GM12873 (cell line): ENCODE results near the gene SERP1.

Source experiments
- TF ChIP-seq, protein P1 (sequence below): IDR thresholded peaks from 2 replicates; pipeline ENCODE4 v1.5.1; 2012; ENCODE audit warnings: low read depth, mild to moderate bottlenecking, moderate library complexity, low read length, control low read depth; ENCODE audit not compliant: insufficient read depth; ENCODE audit errors: missing control alignments

The SERP1 gene

DNA sequence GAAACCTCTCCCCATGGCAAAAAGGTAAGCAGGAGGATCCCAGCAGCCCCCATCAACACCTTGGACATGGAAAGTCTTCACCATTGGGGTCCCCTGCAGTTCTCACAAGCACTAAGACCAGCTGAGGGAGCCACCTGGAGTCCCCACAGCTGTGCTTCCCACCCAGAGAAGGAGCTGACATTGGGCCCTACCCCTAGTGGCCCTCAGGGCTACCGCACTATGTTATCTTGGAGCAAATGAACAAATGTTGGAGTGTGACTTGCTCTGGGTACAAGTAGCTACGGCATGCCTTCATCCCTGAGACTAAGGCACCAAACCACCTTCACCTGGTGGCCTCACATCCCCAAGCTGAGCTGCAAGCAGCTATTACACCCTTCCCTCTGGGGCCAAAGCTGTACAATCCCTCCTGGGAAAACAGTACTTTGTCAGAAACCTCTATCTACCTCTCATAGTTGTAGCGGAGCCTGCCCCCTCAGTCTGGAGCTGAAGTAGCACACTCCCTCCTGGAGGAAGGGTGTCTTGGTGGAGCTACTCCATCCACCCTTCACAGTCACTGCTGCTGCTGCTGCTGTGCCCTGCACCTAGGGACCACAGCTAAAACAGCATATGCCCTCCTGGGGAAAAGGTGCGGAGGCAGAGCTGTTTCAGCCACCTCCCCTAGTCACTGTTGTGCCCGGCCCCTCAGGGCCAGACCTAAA is 42.7 kb downstream of the SERP1 start:
- TF ChIP-seq, protein P1, sequence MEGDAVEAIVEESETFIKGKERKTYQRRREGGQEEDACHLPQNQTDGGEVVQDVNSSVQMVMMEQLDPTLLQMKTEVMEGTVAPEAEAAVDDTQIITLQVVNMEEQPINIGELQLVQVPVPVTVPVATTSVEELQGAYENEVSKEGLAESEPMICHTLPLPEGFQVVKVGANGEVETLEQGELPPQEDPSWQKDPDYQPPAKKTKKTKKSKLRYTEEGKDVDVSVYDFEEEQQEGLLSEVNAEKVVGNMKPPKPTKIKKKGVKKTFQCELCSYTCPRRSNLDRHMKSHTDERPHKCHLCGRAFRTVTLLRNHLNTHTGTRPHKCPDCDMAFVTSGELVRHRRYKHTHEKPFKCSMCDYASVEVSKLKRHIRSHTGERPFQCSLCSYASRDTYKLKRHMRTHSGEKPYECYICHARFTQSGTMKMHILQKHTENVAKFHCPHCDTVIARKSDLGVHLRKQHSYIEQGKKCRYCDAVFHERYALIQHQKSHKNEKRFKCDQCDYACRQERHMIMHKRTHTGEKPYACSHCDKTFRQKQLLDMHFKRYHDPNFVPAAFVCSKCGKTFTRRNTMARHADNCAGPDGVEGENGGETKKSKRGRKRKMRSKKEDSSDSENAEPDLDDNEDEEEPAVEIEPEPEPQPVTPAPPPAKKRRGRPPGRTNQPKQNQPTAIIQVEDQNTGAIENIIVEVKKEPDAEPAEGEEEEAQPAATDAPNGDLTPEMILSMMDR: peak; percentile 31

- TF ChIP-seq, protein P1: no peak
These were observed 48.3 kb downstream of the SERP1 start for GRCh38 chr3:150497956-150498355.

- TF ChIP-seq, protein P1: peak; percentile 55
These were observed 50.6 kb downstream of the SERP1 start for GRCh38 chr3:150495563-150496168.

- TF ChIP-seq, protein P1: no peak
These were observed 51.1 kb downstream of the SERP1 start for GRCh38 chr3:150495149-150495548.

GRCh38 chr3:150494411-150494977 is 51.8 kb downstream of the SERP1 start:
- TF ChIP-seq, protein P1: no peak
